ENCODE data around the gene ACTL10. TPM values are rescaled to one million over a fixed set of nuclear protein-coding genes. Genes with fewer than 3 reads are reported as not detected.

ACTL10 gene
- total RNA-seq, 1 donor from 2014 or later, result not detected

GRCh38 chr20:33635341-33635740 lies 31.4 kb upstream of the ACTL10 start:
- no peak for TF ChIP-seq CTCF (IDR thresholded peaks at IDR 0.05; ENCODE audit: unreplicated experiment)
- Mint-ChIP-seq H3K4me3 (ENCODE audit: unreplicated experiment) (no peak overlapping the region), H3K9me3 (ENCODE audit: unreplicated experiment) (no peaks in the 10 kb centered on the region), H3K4me1 (ENCODE audit: unreplicated experiment) (no peaks in the 10 kb centered on the region), H3K36me3 (ENCODE audit: low read depth, unreplicated experiment) (peaks cover 31% of the 10 kb centered on the region), H3K27me3 (ENCODE audit: unreplicated experiment) (no peaks in the 10 kb centered on the region), H3K27ac (ENCODE audit: unreplicated experiment) (no peak overlapping the region)
- no peak for DNase-seq (ENCODE audit: low spot score)

- Mint-ChIP-seq H3K27ac (ENCODE audit: unreplicated experiment) (no peak overlapping the region), H3K36me3 (ENCODE audit: low read depth, unreplicated experiment) (peaks cover 26% of the 10 kb centered on the region), H3K27me3 (ENCODE audit: unreplicated experiment) (no peaks in the 10 kb centered on the region), H3K4me3 (ENCODE audit: unreplicated experiment) (no peak overlapping the region), H3K9me3 (ENCODE audit: unreplicated experiment) (no peaks in the 10 kb centered on the region), H3K4me1 (ENCODE audit: unreplicated experiment) (no peaks in the 10 kb centered on the region)
- DNase-seq (ENCODE audit: low spot score), result no peak
- TF ChIP-seq CTCF (IDR thresholded peaks at IDR 0.05; ENCODE audit: unreplicated experiment), result no peak
Measured at GRCh38 chr20:33636776-33637175, 30.0 kb upstream of the ACTL10 start.

- no peak for TF ChIP-seq CTCF (IDR thresholded peaks at IDR 0.05; ENCODE audit: unreplicated experiment)
- Mint-ChIP-seq H3K27ac (ENCODE audit: unreplicated experiment) (no peak overlapping the region), H3K4me1 (ENCODE audit: unreplicated experiment) (no peaks in the 10 kb centered on the region), H3K27me3 (ENCODE audit: unreplicated experiment) (peaks cover 3% of the 10 kb centered on the region), H3K4me3 (ENCODE audit: unreplicated experiment) (no peak overlapping the region), H3K9me3 (ENCODE audit: unreplicated experiment) (no peaks in the 10 kb centered on the region), H3K36me3 (ENCODE audit: low read depth, unreplicated experiment) (peaks cover 31% of the 10 kb centered on the region)
- DNase-seq (ENCODE audit: low spot score), result no peak
Measured at GRCh38 chr20:33640287-33640686, 26.5 kb upstream of the ACTL10 start.

- H3K4me3 Mint-ChIP-seq (ENCODE audit: unreplicated experiment), result no peak overlapping the region
- no peaks in the 10 kb centered on the region for H3K4me1 Mint-ChIP-seq (ENCODE audit: unreplicated experiment)
- H3K9me3 Mint-ChIP-seq (ENCODE audit: unreplicated experiment), result no peaks in the 10 kb centered on the region
- no peak for DNase-seq (ENCODE audit: low spot score)
- TF ChIP-seq CTCF (IDR thresholded peaks at IDR 0.05; ENCODE audit: unreplicated experiment), result no peak
- no peak overlapping the region for H3K27ac Mint-ChIP-seq (ENCODE audit: unreplicated experiment)
- peaks cover 7% of the 10 kb centered on the region for H3K27me3 Mint-ChIP-seq (ENCODE audit: unreplicated experiment)
- peaks cover 19% of the 10 kb centered on the region for H3K36me3 Mint-ChIP-seq (ENCODE audit: low read depth, unreplicated experiment)
Measured at GRCh38 chr20:33644313-33645071, 22.3 kb upstream of the ACTL10 start.

GRCh38 chr20:33645072-33645358 lies 21.7 kb upstream of the ACTL10 start:
- DNase-seq (ENCODE audit: low spot score), result no peak
- Mint-ChIP-seq H3K4me1 (ENCODE audit: unreplicated experiment) (no peaks in the 10 kb centered on the region), H3K4me3 (ENCODE audit: unreplicated experiment) (peak overlapping the region; percentile 56), H3K9me3 (ENCODE audit: unreplicated experiment) (no peaks in the 10 kb centered on the region), H3K27me3 (ENCODE audit: unreplicated experiment) (peaks cover 7% of the 10 kb centered on the region), H3K27ac (ENCODE audit: unreplicated experiment) (no peak overlapping the region), H3K36me3 (ENCODE audit: low read depth, unreplicated experiment) (peaks cover 14% of the 10 kb centered on the region)
- TF ChIP-seq CTCF (IDR thresholded peaks at IDR 0.05; ENCODE audit: unreplicated experiment), result no peak

Data from endothelial cell (in vitro differentiated cells).